Adrenal gland (tissue), 12 donors: ENCODE data around the gene DOK4. TPM values are rescaled to one million over a fixed set of nuclear protein-coding genes. Genes with fewer than 3 reads are reported as not detected.

Source experiments
- DNase-seq, 7 donors: peaks; one replicate each; pipeline ENCODE4 v3.0.0-alpha.2; 2019 to 2020
- H3K27ac ChIP-seq, 5 donors: fragments of 200-600 bp; sonication (generic) in 4 of 5; 1 replicate in 3 of 5; 2 replicates in 2 of 5; pipeline versions ENCODE4 v1.5.1 to v1.8.0; 2016 to 2020; ENCODE audit warnings: mild to moderate bottlenecking in 1 of 5
- H3K27me3 ChIP-seq: fragments of 200-600 bp; 2 replicates; pipeline ENCODE4 v1.8.0; 2021
- H3K36me3 ChIP-seq, 2 donors: fragments of 200-600 bp; replicated peaks in 1 of 2; 1 replicate in 1 of 2; 2 replicates in 1 of 2; pipeline versions ENCODE4 v1.5.1 to v1.8.0; 2018 to 2022
- H3K4me1 ChIP-seq, 2 donors: fragments of 200-600 bp; replicated peaks in 1 of 2; 1 replicate in 1 of 2; 2 replicates in 1 of 2; pipeline versions ENCODE4 v1.5.1 to v1.8.0; 2018 to 2021
- H3K4me3 ChIP-seq, 4 donors: fragments of 200-600 bp; sonication (generic) in 3 of 4; one replicate each; pipeline ENCODE4 v1.5.1; 2016 to 2018
- H3K9me3 ChIP-seq, 3 donors: fragments of 200-600 bp; sonication (generic) in 1 of 3; replicated peaks in 1 of 3; 1 replicate in 2 of 3; 2 replicates in 1 of 3; pipeline versions ENCODE4 v1.5.1 to v1.8.0; 2016 to 2021
- CTCF ChIP-seq, 6 experiments: fragments of 450-650 bp in 4 of 6; fragments of 200-600 bp in 2 of 6; sonication (generic) in 1 of 6; IDR thresholded peaks; 1 replicate in 5 of 6; 2 replicates in 1 of 6; pipeline versions ENCODE4 v1.5.1 to v1.8.0; 2016 to 2021; ENCODE audit warnings: antibody characterized with exemption in 6 of 6, mild to moderate bottlenecking in 2 of 6, moderate library complexity in 1 of 6
- POLR2A ChIP-seq, 2 donors: fragments of 450-650 bp; IDR thresholded peaks; one replicate each; pipeline ENCODE4 v1.6.1; 2017; ENCODE audit warnings: antibody characterized with exemption in 2 of 2, mild to moderate bottlenecking in 2 of 2, moderate library complexity in 1 of 2
- WGBS, 4 donors: extraction: QIAGEN DNeasy Blood & Tissue Kit in 2 of 4; methylation state at CpG; one replicate each; pipeline versions ENCODE4 v1.1.5 to v1.1.7; 2013 to 2017; 5-methylcytosine and 5-hydroxymethylcytosine counted together
- intact Hi-C, 2 donors: fragments of 100-400 bp; cut with DNase I; formaldehyde crosslinking; loops; one replicate each; pipeline versions ENCODE4 v1.14.1 to v1.15.0; 2022 to 2023
- polyA plus RNA-seq, 3 donors: library from polyadenylated mRNA; stranded (reverse); fragments of 200-250 nt in 2 of 3; fragments of 350-450 nt in 1 of 3; fragmentation: Illumina TruSeq in 1 of 3; extraction: RNeasy Lipid Tissue Mini Kit (QIAGEN cat#74804) in 1 of 3; gene quantifications; one replicate each; pipeline ENCODE4 v1.2.3, GENCODE V29; 2013 to 2014
- total RNA-seq, 9 donors: library from RNA; depleted of rRNA in 4 of 9; stranded (reverse); fragments of >200 nt in 4 of 9; fragments of 120-200 nt in 1 of 9; fragmentation: NEBNext Ultra II Directional in 1 of 9; extraction: Animal tissue kit (Norgen Biotek cat#: 25700) in 1 of 9; gene quantifications; one replicate each; pipeline versions ENCODE4 v1.1.0 to v1.2.4, GENCODE V29; 2013 to 2023
- donor health status: healthy with polysubstance abuse.
- donor health status: Bipolar disorder and iron deficiency.
- donor health status: DM: yes; HTN: yes; CAD: no.
- donor health status: DM: no; HTN: no; CAD: no.
- donor health status: DM: no; HTN: no; CAD: no.
- donor health status: DM: yes; HTN: yes; CAD: no.

The DOK4 gene
- total and polyA plus RNA-seq, 12 donors = 4.3 to 36.1 (median 18.7) TPM

DNA sequence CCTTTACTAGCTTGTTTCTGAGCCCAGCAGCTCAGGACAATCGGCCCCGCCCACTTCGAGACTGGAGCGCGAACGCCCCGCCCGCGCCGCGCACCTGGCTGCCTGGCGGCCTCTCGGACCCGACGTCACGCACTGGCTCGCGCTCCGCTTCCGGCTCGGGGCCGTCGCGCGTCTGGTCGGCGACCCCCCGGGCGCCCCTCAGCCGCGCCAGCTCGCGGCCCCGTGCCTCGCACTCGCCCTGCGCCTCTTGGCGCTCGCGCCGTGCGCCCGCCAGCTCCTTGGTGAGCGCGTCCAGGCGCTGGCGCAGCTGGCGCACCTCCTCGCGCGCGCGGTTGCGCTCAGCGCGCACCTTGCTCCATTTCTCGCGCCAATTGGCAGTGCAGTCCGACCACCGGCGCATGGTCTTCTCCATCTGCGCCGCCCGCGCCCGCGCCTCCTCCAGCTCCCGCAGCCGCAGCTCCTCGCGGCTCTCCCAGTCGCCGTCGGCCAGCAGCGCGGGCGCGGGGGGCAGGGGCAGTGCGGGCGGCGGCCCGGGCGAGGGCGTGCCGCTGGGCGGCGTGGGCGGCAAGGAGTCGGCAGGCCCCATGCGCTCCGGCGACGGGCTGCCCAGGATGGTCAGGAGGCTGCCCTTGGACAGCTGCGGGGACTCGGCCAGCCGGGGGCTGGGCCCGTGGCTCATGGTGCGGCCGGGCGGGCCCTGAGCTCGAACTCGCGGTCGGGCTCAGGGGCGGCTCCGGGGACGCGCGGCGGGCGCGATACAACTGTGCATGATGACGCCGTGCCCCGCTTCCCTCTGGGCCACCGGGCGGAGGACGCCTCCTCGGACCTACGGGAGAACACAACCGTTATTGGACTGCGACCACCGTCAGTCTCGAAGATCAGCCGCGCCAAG lies 42.5 kb upstream of the DOK4 start:
- no peak for TF ChIP-seq POLR2A (IDR thresholded peaks at IDR 0.05)
- TF ChIP-seq CTCF (IDR thresholded peaks at IDR 0.05) = no peak
- Histone ChIP-seq H3K36me3 (no peaks in the 10 kb centered on the region), H3K9me3 (no peaks in the 10 kb centered on the region), H3K27me3 (no peaks in the 10 kb centered on the region), H3K4me1 (peaks cover 6 to 24% of the 10 kb centered on the region in 2 donors), H3K4me3 (no peak overlapping the region), H3K27ac (no peak overlapping the region)
- intact Hi-C loops = no loop called here
- DNase-seq = peak in 1 of 7 donors; percentile 9
- WGBS, 4 donors = 45 to 89% (median 81%) methylated on average over 88 to 126 of the region's 126 CpGs

DNA sequence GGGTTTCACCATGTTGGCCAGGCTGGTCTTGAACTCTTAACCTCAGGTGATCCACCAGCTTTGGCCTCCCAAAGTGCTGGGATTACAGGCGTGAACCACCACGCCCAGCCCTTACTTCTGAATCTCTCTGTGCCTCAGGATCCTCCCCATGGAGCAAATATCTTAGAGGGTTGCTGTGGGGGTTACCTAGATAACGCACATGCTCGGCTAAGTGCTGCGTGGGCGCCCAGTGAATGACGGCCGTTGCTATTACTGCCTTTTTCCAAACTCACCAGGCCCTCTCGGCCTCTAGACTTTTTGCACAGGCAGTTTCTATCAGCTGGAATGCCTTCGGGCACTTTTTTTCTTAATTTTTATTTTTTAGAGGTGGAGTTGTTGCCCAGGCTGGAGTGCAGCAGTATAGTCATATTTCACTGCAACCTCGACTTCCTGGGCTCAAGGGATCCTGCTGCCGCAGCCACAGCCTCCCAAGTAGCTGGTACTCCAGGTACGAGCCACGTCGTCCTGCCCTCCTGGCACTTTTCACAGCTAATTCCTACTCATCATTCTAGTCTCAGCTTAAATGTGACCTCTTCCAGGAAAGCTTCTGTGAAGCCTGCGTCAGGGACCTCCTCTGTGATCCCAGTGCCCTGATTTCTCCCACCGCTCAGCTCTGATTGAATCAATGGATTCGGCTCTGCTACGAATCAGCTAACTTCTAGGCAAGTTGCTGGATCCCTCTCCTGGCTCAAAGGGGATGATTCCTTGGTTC lies 41.5 kb upstream of the DOK4 start:
- Histone ChIP-seq H3K4me3 (no peak overlapping the region), H3K27ac (no peak overlapping the region), H3K9me3 (no peaks in the 10 kb centered on the region), H3K4me1 (peaks cover 2 to 20% of the 10 kb centered on the region in 2 donors), H3K36me3 (no peaks in the 10 kb centered on the region), H3K27me3 (no peaks in the 10 kb centered on the region)
- intact Hi-C loops = no loop called here
- TF ChIP-seq POLR2A (IDR thresholded peaks at IDR 0.05) = no peak
- WGBS, 4 donors = 92 to 96% (median 94%) methylated on average over 19 of the region's 19 CpGs
- no peak for DNase-seq

DNA sequence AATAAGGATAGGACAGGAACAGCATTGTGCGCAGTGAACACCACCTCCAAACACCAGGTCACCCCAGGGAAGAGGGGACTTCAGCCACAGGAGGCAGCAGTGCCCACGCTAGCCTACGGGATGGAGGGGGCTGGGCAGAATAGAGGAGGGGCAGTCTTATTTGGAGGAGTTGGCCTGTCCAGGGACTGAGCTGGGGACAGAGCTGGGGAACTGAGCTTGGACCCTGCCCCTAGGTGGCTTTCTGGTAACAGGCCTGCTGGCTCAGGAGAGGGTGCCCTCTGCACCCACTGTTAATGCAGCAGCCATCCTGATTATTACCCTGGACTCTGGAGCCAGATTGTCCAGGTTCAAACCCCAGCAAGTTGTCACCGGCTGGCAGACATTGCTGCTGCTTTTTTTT lies 40.7 kb upstream of the DOK4 start:
- H3K4me3 ChIP-seq = no peak overlapping the region
- DNase-seq = no peak
- WGBS, 4 donors = 76 to 92% (median 85%) methylated on average over 4 of the region's 4 CpGs
- intact Hi-C loops = no loop called here
- peaks cover 0 to 15% of the 10 kb centered on the region in 2 donors for H3K4me1 ChIP-seq
- no peak overlapping the region for H3K27ac ChIP-seq
- H3K9me3 ChIP-seq = no peaks in the 10 kb centered on the region
- no peaks in the 10 kb centered on the region for H3K27me3 ChIP-seq
- no peak for TF ChIP-seq POLR2A (IDR thresholded peaks at IDR 0.05)
- TF ChIP-seq CTCF (IDR thresholded peaks at IDR 0.05) = no peak
- H3K36me3 ChIP-seq = no peaks in the 10 kb centered on the region

DNA sequence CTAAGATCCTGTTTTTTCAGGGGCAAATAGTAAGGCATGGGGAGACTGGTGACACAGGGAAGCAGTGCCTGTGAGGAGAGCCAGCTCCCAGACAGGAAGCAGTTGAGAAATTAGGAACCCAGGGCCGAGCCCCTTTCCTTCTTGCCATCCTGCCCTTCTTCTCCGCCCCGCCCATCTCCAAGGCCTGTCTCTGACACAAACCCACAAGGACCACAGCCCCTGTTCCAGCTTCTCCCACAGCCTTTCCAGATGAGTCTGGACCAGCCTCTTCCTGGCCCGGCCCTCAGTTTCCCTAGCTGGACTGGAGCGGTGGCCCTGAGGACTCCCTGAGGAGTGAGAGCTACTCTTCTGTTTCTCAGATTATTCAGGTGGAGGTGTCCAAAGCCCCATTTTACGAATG lies 40.2 kb upstream of the DOK4 start:
- H3K27me3 ChIP-seq = no peaks in the 10 kb centered on the region
- no peak for TF ChIP-seq POLR2A (IDR thresholded peaks at IDR 0.05)
- TF ChIP-seq CTCF (IDR thresholded peaks at IDR 0.05) = no peak
- intact Hi-C loops = no loop called here
- no peaks in the 10 kb centered on the region for H3K9me3 ChIP-seq
- H3K4me1 ChIP-seq = peaks cover 0 to 12% of the 10 kb centered on the region in 2 donors
- no peak for DNase-seq
- H3K4me3 ChIP-seq = no peak overlapping the region
- H3K27ac ChIP-seq = no peak overlapping the region
- H3K36me3 ChIP-seq = no peaks in the 10 kb centered on the region
- WGBS, 4 donors = 81 to 85% (median 84%) methylated on average over 6 of the region's 6 CpGs
